Activated CD4-positive, alpha-beta memory T cell treated with anti-CD3 and anti-CD28 coated beads for 36 hours (primary cell): ENCODE data around the gene PROCA1. TPM values are rescaled to one million over a fixed set of nuclear protein-coding genes. Genes with fewer than 3 reads are reported as not detected.
"Not testable (repeated sequence)": the region's sequence is repeated elsewhere in the genome, so short reads cannot be mapped to it uniquely, and the experiment has no call there.

Source experiments
- CTCF ChIA-PET: fragments of 350-600 bp; sonication (Branson Sonifier 250); formaldehyde crosslinking; loops from one replicate; lab custom pipeline; 2021; ENCODE audit warnings: antibody characterized with exemption, inconsistent platforms; lab: Charles Lee
- POLR2A ChIA-PET: fragments of 350-600 bp; sonication (Branson Sonifier 250); formaldehyde crosslinking; loops from one replicate; lab custom pipeline; 2021; ENCODE audit warnings: antibody characterized with exemption; lab: Charles Lee
- DNase-seq: peaks from one replicate; pipeline ENCODE4 v3.0.0-alpha.2; 2020
- H3K27ac Mint-ChIP-seq: one replicate; pipeline ENCODE4 v1.8.0; 2021; ENCODE audit warnings: mixed read lengths
- H3K27me3 Mint-ChIP-seq: one replicate; pipeline ENCODE4 v1.8.0; 2021; ENCODE audit warnings: mixed read lengths
- H3K36me3 Mint-ChIP-seq: one replicate; pipeline ENCODE4 v1.8.0; 2021; ENCODE audit warnings: mixed read lengths
- H3K4me1 Mint-ChIP-seq: one replicate; pipeline ENCODE4 v1.8.0; 2021; ENCODE audit warnings: low read depth, mixed read lengths
- H3K4me3 Mint-ChIP-seq: one replicate; pipeline ENCODE4 v1.8.0; 2021; ENCODE audit warnings: mild to moderate bottlenecking, mixed read lengths
- H3K9me3 Mint-ChIP-seq: one replicate; pipeline ENCODE4 v1.8.0; 2021; ENCODE audit warnings: mixed read lengths
- intact Hi-C: fragments of 100-400 bp; cut with micrococcal nuclease; formaldehyde crosslinking; loops from one replicate; pipeline ENCODE4 v1.15.1; 2023
- total RNA-seq, 2 experiments: library from RNA; stranded (reverse); gene quantifications; one replicate each; pipeline ENCODE4 v1.2.3, GENCODE V29; 2021

Gene PROCA1
- total RNA-seq, 2 experiments from 2014 or later = 4.5 TPM

GRCh38 chr17:28659497-28659881 is 52.2 kb downstream of the PROCA1 start:
- POLR2A ChIA-PET = not testable (repeated sequence)

GRCh38 chr17:28658766-28659496 is 52.8 kb downstream of the PROCA1 start:
- H3K4me1 Mint-ChIP-seq = peaks cover 36% of the 10 kb centered on the region
- DNase-seq, POLR2A ChIA-PET, H3K4me3 Mint-ChIP-seq, intact Hi-C loops, H3K27me3 Mint-ChIP-seq, CTCF ChIA-PET, H3K27ac Mint-ChIP-seq, H3K9me3 Mint-ChIP-seq: not testable (repeated sequence)
- H3K36me3 Mint-ChIP-seq = peaks cover 26% of the 10 kb centered on the region

More at GRCh38 chr17:28659497-28659881, 52.2 kb downstream of the PROCA1 start:
- CTCF ChIA-PET = interaction anchor here (4.5 kb wide), 1 partner anchor 12 kb away, joined by 94 read pairs; the partner anchor contains the start of gene BLTP2
- H3K4me1 Mint-ChIP-seq = peaks cover 39% of the 10 kb centered on the region
- peaks cover 28% of the 10 kb centered on the region for H3K36me3 Mint-ChIP-seq
- DNase-seq, H3K9me3 Mint-ChIP-seq, H3K4me3 Mint-ChIP-seq, intact Hi-C loops, H3K27ac Mint-ChIP-seq, H3K27me3 Mint-ChIP-seq: not testable (repeated sequence)

GRCh38 chr17:28658342-28658741 is 53.3 kb downstream of the PROCA1 start:
- DNase-seq, CTCF ChIA-PET, H3K9me3 Mint-ChIP-seq, POLR2A ChIA-PET, H3K4me3 Mint-ChIP-seq, H3K27ac Mint-ChIP-seq, intact Hi-C loops, H3K27me3 Mint-ChIP-seq: not testable (repeated sequence)
- peaks cover 22% of the 10 kb centered on the region for H3K36me3 Mint-ChIP-seq
- peaks cover 30% of the 10 kb centered on the region for H3K4me1 Mint-ChIP-seq

- Mint-ChIP-seq H3K36me3 (peaks cover 18% of the 10 kb centered on the region), H3K4me1 (peaks cover 24% of the 10 kb centered on the region), H3K27ac (no peak overlapping the region), H3K27me3 (no peaks in the 10 kb centered on the region), H3K9me3 (no peaks in the 10 kb centered on the region), H3K4me3 (no peak overlapping the region)
- intact Hi-C loops = no loop called here
- POLR2A ChIA-PET = no interaction called here
- CTCF ChIA-PET = interaction anchor here (1.3 to 1.7 kb wide), 2 partner anchors 9 to 11 kb away, joined by 6 to 11 read pairs; no protein-coding TSS in a partner anchor
- no peak for DNase-seq
These were observed 53.9 kb downstream of the PROCA1 start for GRCh38 chr17:28657756-28658155.

GRCh38 chr17:28655160-28655559 is 56.5 kb downstream of the PROCA1 start:
- Mint-ChIP-seq H3K9me3 (no peaks in the 10 kb centered on the region), H3K4me1 (peaks cover 13% of the 10 kb centered on the region), H3K27ac (no peak overlapping the region), H3K27me3 (no peaks in the 10 kb centered on the region), H3K36me3 (peaks cover 18% of the 10 kb centered on the region), H3K4me3 (no peak overlapping the region)
- POLR2A ChIA-PET = no interaction called here
- intact Hi-C loops = no loop called here
- CTCF ChIA-PET = interaction anchor here (0.9 kb wide), 1 partner anchor 8 kb away, joined by 4 read pairs; no protein-coding TSS in a partner anchor
- no peak for DNase-seq

Other genes starting within 250 kb of the PROCA1 start
- gene SLC13A2, start 238.2 kb downstream of the PROCA1 start, total RNA-seq = not detected
- not detected for gene FOXN1, start 205.5 kb downstream of the PROCA1 start, total RNA-seq
- 10 to 100 TPM; 38.0 to 42.0 TPM for gene UNC119, start 159.3 kb downstream of the PROCA1 start, total RNA-seq
- 10 to 100 TPM; 36.6 to 38.6 TPM for gene PIGS, start 140.4 kb downstream of the PROCA1 start, total RNA-seq
- gene ALDOC, start 135.0 kb downstream of the PROCA1 start, total RNA-seq = 10 to 100 TPM; 75.2 to 77.3 TPM
- gene SPAG5, start 112.9 kb downstream of the PROCA1 start, total RNA-seq = 100 to 1,000 TPM; 153 to 159 TPM
- 10 to 100 TPM; 14.2 to 17.5 TPM for gene RSKR, start 97.7 kb downstream of the PROCA1 start, total RNA-seq
- 100 to 1,000 TPM; 127 to 133 TPM for gene BLTP2, start 66.7 kb downstream of the PROCA1 start, total RNA-seq
- 10 to 100 TPM; 38.4 to 43.5 TPM for gene SDF2, start 50.0 kb downstream of the PROCA1 start, total RNA-seq
- gene SUPT6H, start 49.7 kb downstream of the PROCA1 start, total RNA-seq = 10 to 100 TPM; 59.4 to 65.9 TPM
- 1 to 10 TPM; 4.9 to 6.6 TPM for gene RAB34, start 6.0 kb upstream of the PROCA1 start, total RNA-seq
- gene RPL23A, start 8.1 kb upstream of the PROCA1 start, total RNA-seq = 1,000 to 10,000 TPM; 2,357 to 2,419 TPM
- 1 to 10 TPM; 9.1 to 9.5 TPM for gene TLCD1, start 14.3 kb upstream of the PROCA1 start, total RNA-seq
- gene NEK8, start 16.9 kb upstream of the PROCA1 start, total RNA-seq = 1 to 10 TPM; 3.4 to 4.0 TPM
- 10 to 100 TPM; 83.0 to 83.9 TPM for gene TRAF4, start 32.1 kb upstream of the PROCA1 start, total RNA-seq
- gene FAM222B, start 130.9 kb upstream of the PROCA1 start, total RNA-seq = 10 to 100 TPM; 18.6 to 21.5 TPM
- gene ERAL1, start 143.1 kb upstream of the PROCA1 start, total RNA-seq = 10 to 100 TPM; 43.0 to 48.5 TPM
- 100 to 1,000 TPM; 110 to 118 TPM for gene FLOT2, start 185.8 kb upstream of the PROCA1 start, total RNA-seq
- gene DHRS13, start 191.2 kb upstream of the PROCA1 start, total RNA-seq = 10 to 100 TPM; 18.0 to 20.6 TPM
- gene PHF12, start 239.6 kb upstream of the PROCA1 start, total RNA-seq = 10 to 100 TPM; 44.0 to 44.8 TPM